OCI-LY7 (cell line): Measurements from ENCODE around the gene LILRB3.

ENCODE experiments used
- EZH2phosphoT487 ChIP-seq: fragments of 200-600 bp; sonication (generic); IDR thresholded peaks from 2 replicates; pipeline ENCODE4 v1.6.1; 2018; ENCODE audit warnings: low read depth, borderline replicate concordance, mild to moderate bottlenecking, mixed run types, antibody characterized with exemption, low read length, moderate library complexity, mixed read lengths
- TF ChIP-seq, protein P1 (sequence below): fragments of 200-600 bp; sonication (generic); conservative IDR thresholded peaks from 2 replicates; pipeline ENCODE4 v1.5.1; 2014; ENCODE audit warnings: mild to moderate bottlenecking, antibody characterized with exemption, low read length, moderate library complexity, mixed read lengths

DNA sequence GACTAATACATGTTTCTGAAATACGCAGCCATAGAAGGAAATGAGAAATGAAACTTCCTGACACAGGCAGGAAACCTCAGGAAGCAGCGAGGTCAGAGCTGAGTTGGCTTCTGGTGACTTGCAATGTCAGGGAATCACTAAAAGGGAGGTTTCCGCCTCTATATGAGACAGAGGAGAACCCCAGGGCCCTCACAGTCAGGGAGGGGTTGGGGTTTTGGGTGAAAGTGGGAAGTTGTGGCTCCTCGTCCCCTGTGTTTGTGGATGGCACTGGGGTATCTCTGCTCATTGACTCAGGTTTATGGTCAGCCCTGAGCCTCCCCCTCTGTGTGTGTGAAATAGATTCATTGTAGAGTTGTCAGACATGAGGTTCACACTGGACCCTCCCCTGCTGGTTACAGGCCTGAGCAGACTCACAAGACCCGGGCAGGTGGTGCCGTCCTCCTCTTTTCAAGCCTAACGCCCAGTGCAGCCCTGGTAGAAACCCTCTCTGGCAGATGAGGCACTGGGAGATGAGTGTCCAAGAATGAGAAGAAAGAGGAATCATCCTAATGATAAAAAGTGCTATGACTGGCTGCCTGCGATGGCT lies 25.3 kb upstream of the LILRB3 start:
- TF ChIP-seq, protein P1, sequence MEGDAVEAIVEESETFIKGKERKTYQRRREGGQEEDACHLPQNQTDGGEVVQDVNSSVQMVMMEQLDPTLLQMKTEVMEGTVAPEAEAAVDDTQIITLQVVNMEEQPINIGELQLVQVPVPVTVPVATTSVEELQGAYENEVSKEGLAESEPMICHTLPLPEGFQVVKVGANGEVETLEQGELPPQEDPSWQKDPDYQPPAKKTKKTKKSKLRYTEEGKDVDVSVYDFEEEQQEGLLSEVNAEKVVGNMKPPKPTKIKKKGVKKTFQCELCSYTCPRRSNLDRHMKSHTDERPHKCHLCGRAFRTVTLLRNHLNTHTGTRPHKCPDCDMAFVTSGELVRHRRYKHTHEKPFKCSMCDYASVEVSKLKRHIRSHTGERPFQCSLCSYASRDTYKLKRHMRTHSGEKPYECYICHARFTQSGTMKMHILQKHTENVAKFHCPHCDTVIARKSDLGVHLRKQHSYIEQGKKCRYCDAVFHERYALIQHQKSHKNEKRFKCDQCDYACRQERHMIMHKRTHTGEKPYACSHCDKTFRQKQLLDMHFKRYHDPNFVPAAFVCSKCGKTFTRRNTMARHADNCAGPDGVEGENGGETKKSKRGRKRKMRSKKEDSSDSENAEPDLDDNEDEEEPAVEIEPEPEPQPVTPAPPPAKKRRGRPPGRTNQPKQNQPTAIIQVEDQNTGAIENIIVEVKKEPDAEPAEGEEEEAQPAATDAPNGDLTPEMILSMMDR, result no peak
- TF ChIP-seq EZH2phosphoT487, result no peak
